ENCODE data around the gene CCDC88C.
"Not testable (repeated sequence)": the region's sequence is repeated elsewhere in the genome, so short reads cannot be mapped to it uniquely, and the experiment has no call there.

CCDC88C gene, protein sequence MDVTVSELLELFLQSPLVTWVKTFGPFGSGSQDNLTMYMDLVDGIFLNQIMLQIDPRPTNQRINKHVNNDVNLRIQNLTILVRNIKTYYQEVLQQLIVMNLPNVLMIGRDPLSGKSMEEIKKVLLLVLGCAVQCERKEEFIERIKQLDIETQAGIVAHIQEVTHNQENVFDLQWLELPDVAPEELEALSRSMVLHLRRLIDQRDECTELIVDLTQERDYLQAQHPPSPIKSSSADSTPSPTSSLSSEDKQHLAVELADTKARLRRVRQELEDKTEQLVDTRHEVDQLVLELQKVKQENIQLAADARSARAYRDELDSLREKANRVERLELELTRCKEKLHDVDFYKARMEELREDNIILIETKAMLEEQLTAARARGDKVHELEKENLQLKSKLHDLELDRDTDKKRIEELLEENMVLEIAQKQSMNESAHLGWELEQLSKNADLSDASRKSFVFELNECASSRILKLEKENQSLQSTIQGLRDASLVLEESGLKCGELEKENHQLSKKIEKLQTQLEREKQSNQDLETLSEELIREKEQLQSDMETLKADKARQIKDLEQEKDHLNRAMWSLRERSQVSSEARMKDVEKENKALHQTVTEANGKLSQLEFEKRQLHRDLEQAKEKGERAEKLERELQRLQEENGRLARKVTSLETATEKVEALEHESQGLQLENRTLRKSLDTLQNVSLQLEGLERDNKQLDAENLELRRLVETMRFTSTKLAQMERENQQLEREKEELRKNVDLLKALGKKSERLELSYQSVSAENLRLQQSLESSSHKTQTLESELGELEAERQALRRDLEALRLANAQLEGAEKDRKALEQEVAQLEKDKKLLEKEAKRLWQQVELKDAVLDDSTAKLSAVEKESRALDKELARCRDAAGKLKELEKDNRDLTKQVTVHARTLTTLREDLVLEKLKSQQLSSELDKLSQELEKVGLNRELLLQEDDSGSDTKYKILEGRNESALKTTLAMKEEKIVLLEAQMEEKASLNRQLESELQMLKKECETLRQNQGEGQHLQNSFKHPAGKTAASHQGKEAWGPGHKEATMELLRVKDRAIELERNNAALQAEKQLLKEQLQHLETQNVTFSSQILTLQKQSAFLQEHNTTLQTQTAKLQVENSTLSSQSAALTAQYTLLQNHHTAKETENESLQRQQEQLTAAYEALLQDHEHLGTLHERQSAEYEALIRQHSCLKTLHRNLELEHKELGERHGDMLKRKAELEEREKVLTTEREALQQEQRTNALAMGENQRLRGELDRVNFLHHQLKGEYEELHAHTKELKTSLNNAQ (N-terminal part only)

GRCh38 chr14:91417120-91417982 is at the start of gene CCDC88C:
TSS of gene CCDC88C (minus strand) at chr14:91417820. CDS start at chr14:91417690, 130 bp downstream.
- DNase-seq (ENCODE audit: low spot score), result peak; percentile 52

DNA sequence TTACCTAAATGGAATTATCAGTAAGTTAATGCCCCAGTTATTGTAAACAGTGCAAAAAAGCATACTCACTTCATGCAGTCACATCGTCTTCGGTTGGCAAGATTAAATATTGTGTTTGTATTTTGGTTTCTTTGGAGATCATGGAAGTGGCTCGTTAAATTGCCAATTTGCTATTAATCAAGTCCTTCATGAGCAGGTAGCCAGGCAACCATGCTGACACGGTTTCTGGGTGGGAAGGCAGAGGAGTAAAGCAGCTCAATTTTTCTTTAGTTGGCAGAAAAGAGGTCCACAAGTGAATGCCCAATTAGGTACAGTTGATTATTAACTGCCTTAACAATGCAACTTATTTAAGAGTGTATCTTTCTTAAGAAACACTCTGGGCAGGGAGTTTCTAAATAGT is 48.6 kb upstream of the CCDC88C start:
- peak; percentile 17 for DNase-seq (ENCODE audit: low spot score)

GRCh38 chr14:91464615-91465205 is 47.1 kb upstream of the CCDC88C start:
- DNase-seq (ENCODE audit: low spot score), result no peak

DNA sequence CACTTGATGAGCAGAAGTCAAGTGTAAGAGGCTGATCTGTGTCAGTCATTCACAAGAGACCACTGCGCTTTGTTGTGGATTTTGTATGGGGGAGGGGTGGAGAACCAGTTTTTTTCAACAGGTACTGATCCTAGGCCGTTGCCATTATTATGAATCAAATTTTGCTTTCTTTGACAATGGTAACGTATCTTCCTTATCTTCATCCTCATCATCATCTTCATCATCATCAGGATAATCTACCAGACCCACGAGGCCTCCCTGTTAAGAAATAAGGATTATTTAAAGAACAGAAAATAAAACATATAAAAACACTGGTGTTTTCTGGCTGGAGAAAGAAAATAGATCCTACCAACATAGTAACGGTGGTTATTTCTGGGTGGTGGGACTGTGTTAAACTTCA is 41.0 kb upstream of the CCDC88C start:
- DNase-seq (ENCODE audit: low spot score), result no peak

DNA sequence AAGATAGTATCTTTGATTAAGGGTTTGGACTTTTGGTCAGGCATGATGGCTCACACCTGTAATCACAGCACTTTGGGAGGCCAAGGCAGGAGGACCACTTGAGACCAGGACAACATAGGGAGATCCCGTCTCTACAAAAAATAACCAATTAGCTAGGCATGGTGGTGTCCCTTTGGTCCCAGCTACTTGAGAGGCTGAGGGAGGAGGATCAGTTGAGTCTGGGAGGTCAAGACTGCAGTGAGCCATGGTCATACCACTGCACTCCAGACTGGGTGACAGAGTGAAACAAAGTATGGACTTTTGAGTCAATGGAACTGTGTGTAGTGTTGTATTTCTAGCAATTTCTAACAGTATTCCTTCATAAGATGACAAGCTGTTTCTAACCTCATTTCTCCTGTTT is 38.7 kb upstream of the CCDC88C start:
- DNase-seq (ENCODE audit: low spot score), result no peak

DNA sequence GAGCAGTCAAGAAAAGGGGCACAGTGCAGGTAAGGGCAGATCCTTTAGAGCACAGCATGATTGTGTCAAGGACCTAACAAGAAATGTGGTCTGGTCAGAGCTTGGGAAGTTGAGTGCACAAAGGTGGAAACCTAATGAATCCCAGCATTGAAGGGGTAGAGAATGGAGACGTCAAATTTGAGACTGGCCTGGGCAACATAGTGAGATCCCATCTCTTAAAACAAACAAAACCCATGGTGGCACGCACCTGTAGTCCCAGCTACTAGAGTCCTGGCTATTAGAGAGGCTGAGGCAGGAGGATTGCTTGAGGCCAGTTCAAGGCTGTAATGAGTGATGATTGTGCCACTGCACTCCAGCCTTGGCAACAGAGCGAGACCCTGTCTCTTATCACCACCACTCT is 37.0 kb upstream of the CCDC88C start:
- DNase-seq (ENCODE audit: low spot score), result no peak

DNA sequence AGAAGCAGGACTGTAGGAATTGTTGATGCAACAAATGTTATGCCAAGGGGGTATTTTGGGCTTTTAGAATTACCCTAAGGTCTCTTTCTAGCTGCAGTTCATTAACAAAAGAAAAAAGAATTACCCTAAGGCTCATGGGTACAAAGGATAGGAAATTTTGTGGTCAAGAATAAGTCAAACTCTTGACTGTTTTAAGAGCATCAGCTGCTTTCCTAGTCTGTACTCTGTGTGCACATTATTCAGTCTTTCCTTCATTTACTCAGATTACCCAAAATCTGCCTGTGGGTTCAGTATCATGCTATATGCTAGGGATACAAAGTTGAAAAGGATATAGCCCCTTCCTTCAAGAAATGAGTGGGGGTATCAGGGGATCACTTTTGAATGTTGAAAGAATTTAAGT is 36.5 kb upstream of the CCDC88C start:
- DNase-seq (ENCODE audit: low spot score), result no peak

DNA sequence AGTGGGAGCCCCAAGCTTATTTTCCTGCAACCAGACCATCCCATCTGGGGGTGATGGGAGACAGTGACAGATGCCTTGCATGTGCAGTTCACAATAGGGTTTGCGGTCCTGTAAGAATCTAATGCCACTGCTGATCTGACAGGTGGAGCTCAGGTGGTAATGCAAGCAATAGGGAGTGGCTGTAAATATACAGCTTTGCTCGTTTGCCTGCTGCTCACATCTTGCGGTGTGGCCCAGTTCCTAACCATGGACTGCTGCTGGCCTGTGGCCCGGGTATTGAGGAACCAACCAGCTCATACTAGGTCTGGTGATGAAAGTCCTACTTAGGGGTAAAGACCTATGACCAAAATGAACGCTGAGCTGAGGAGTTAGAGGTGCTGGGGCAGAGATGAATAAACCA is 36.1 kb upstream of the CCDC88C start:
- DNase-seq (ENCODE audit: low spot score), result no peak

GRCh38 chr14:91444335-91445020 is 26.9 kb upstream of the CCDC88C start:
- DNase-seq (ENCODE audit: low spot score), result no peak

DNA sequence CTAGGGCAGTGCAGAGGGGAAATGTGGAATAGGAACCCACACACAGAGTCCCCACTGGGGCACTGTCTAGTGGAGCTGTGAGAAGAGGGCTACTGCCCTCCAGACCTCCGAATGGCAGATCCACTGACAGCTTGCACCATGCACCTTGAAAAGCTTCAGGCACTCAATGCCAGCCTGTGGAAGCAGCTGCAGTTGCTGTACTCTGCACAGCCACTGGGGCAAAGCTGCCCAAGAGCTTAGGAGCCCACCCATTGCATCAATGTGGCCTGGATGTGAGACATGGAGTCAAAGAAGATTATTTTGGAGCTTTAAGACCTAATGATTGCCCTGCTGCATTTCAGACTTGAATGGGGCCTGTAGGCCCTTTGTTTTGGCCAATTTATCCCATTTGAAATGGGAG is 21.7 kb upstream of the CCDC88C start:
- DNase-seq (ENCODE audit: low spot score), result no peak

DNA sequence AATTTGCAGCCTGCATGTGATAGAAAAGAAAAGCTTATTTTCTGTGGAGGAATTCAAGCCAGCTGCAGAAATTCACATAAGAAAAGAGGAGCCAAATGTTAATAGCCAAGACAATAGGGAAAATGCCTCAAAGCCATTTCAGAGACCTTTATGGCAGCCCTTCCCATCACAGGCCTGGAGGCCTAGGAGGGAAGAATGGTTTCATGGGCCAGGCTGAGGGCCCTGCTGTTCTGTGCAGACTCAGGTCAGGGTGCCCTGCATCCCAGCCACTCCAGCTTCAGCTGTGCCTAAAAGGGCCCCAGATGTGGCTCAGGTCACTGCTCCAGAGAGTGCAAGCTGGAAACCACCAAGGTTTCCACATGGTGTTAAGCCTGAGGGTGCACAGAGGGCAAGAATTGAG is 21.2 kb upstream of the CCDC88C start:
- no peak for DNase-seq (ENCODE audit: low spot score)

- not testable (repeated sequence) for DNase-seq (ENCODE audit: low spot score)
These were observed 18.6 kb upstream of the CCDC88C start for GRCh38 chr14:91436266-91436665.

- no peak for DNase-seq (ENCODE audit: low spot score)
These were observed 11.8 kb upstream of the CCDC88C start for GRCh38 chr14:91429385-91429784.

DNA sequence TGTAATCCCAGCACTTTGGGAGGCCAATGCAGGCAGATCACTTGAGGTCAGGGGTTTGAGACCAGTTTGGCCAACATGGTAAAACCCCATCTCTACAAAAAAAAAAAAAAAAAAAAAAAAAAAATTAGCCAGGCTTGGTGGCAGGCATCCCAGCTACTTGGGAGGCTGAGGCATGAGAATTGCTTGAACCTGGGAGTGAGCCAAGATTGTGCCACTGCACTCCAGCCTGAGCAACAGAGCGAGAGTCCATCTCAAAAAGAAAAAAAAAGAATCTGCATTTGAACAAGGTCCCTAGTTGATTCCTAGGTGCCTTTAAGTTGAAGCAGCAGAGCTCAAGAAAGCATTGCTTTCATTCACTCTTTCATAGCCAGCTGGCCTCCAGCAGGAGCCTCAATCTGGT is 11.3 kb upstream of the CCDC88C start:
- not testable (repeated sequence) for DNase-seq (ENCODE audit: low spot score)

DNA sequence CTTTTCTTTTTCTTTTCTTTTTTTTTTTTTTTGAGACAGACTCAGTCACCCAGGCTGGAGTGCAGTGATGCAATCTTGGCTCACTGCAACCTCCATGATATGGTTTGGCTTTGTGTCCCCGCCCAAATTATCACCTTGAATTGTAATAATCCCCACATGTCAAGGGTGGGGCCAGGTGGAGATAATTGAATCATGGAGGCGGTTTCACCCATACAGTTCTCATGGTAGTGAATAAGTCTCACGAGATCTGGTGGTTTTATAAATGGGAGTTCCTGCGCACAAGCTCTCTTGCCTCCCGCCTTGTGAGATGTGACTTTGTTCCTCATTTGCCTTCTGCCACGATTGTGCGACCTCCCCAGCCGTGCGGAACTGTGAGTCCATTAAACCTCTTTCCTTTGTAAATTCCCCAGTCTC is 7.9 kb upstream of the CCDC88C start:
- DNase-seq (ENCODE audit: low spot score), result not testable (repeated sequence)

GRCh38 chr14:91424813-91425530 is 7.4 kb upstream of the CCDC88C start:
- no peak for DNase-seq (ENCODE audit: low spot score)

- no peak for DNase-seq (ENCODE audit: low spot score)
These were observed 3.1 kb upstream of the CCDC88C start for GRCh38 chr14:91420686-91421085.

GRCh38 chr14:91419451-91419850 is 1.8 kb upstream of the CCDC88C start:
- no peak for DNase-seq (ENCODE audit: low spot score)

- no peak for DNase-seq (ENCODE audit: low spot score)
These were observed 1.4 kb upstream of the CCDC88C start for GRCh38 chr14:91419044-91419397.

Measured in Ammon's horn (tissue), 1 donor.